H1 (cell line): ENCODE data around the gene UGT1A6. TPM values are rescaled to one million over a fixed set of nuclear protein-coding genes. Genes with fewer than 3 reads are reported as not detected.
A peak's percentile ranks its signal among the peaks of the same experiment; 100 is the strongest.

Experiments used
- CTCF ChIA-PET: fragments of 300-600 bp; sonication (Branson Sonifier 250); formaldehyde crosslinking; loops from one replicate; lab custom pipeline; 2021; ENCODE audit not compliant: partially characterized antibody; lab: Charles Lee
- POLR2A ChIA-PET: fragments of 300-600 bp; sonication (Branson Sonifier 250); formaldehyde crosslinking; loops from one replicate; lab custom pipeline; 2021; ENCODE audit warnings: inconsistent platforms; ENCODE audit not compliant: partially characterized antibody; lab: Charles Lee
- DNase-seq, 2 experiments: peaks; one replicate each; pipeline versions ENCODE4 v3.0.0 to v3.0.0-alpha.2; 2010 to 2022; ENCODE audit warnings: low spot score in 2 of 2, low read depth in 1 of 2, mixed read lengths in 1 of 2
- FAIRE-seq: peaks from 2 replicates; lab custom pipeline; 2011; peaks lifted over from hg19 to GRCh38; lab: Jason Lieb, UNC
- H2AFZ ChIP-seq: 2 replicates; pipeline ENCODE4 v1.8.1; 2012; ENCODE audit warnings: low read length, inconsistent platforms
- H2AK5ac ChIP-seq: 2 replicates; pipeline ENCODE4 v1.6.1; 2013; ENCODE audit warnings: low read depth, low read length
- H2BK120ac ChIP-seq: replicated peaks from 2 replicates; pipeline ENCODE3; 2013; ENCODE audit warnings: low read depth, low read length, inconsistent platforms
- H2BK12ac ChIP-seq: 2 replicates; pipeline ENCODE4 v1.6.1; 2013; ENCODE audit warnings: low read depth, low read length
- H2BK15ac ChIP-seq: 2 replicates; pipeline ENCODE4 v1.6.1; 2013; ENCODE audit warnings: low read length
- H2BK20ac ChIP-seq: 2 replicates; pipeline ENCODE4 v1.6.1; 2013; ENCODE audit warnings: low read length
- H2BK5ac ChIP-seq: 2 replicates; pipeline ENCODE4 v1.6.1; 2013; ENCODE audit warnings: low read depth, low read length
- H3K14ac ChIP-seq: 2 replicates; pipeline ENCODE4 v1.6.1; 2013; ENCODE audit warnings: inconsistent platforms; ENCODE audit not compliant: insufficient read length
- H3K18ac ChIP-seq: 2 replicates; pipeline ENCODE4 v1.6.1; 2013; ENCODE audit warnings: low read length; ENCODE audit errors: extremely low read depth
- H3K23ac ChIP-seq: 2 replicates; pipeline ENCODE4 v1.6.1; 2013; ENCODE audit warnings: inconsistent platforms; ENCODE audit not compliant: insufficient read length
- H3K23me2 ChIP-seq: 2 replicates; pipeline ENCODE4 v1.6.1; 2013; ENCODE audit warnings: low read depth, low read length
- H3K27ac ChIP-seq: 2 replicates; pipeline ENCODE4 v1.6.1; 2011; ENCODE audit warnings: low read depth, low read length, inconsistent platforms
- H3K27me3 ChIP-seq, 4 experiments: replicated peaks in 1 of 4; 1 replicate in 1 of 4; 2 replicates in 3 of 4; pipeline versions ENCODE4 v1.6.1 to v1.8.1; 2011 to 2013; ENCODE audit warnings: low read length in 3 of 4, mild to moderate bottlenecking in 3 of 4, inconsistent platforms in 2 of 4, mixed read lengths in 2 of 4, moderate library complexity in 1 of 4; ENCODE audit not compliant: control insufficient read depth in 3 of 4, insufficient read depth in 3 of 4; ENCODE audit errors: extremely low read depth in 1 of 4
- H3K36me3 ChIP-seq, 4 experiments: 2 replicates each; pipeline versions ENCODE4 v1.6.1 to v1.8.1; 2011 to 2013; ENCODE audit warnings: mild to moderate bottlenecking in 4 of 4, low read length in 3 of 4, moderate library complexity in 2 of 4, control low read depth in 1 of 4, inconsistent platforms in 1 of 4; ENCODE audit not compliant: insufficient read depth in 4 of 4, control insufficient read depth in 2 of 4
- H3K4ac ChIP-seq: replicated peaks from 2 replicates; pipeline ENCODE3; 2013; ENCODE audit warnings: low read length, low read depth, mixed read lengths, inconsistent platforms; ENCODE audit not compliant: insufficient read length
- H3K4me1 ChIP-seq, 4 experiments: replicated peaks in 1 of 4; 1 replicate in 1 of 4; 2 replicates in 3 of 4; pipeline versions ENCODE4 v1.6.1 to v1.8.1; 2011 to 2013; ENCODE audit warnings: low read length in 3 of 4, inconsistent platforms in 2 of 4, mixed read lengths in 1 of 4; ENCODE audit not compliant: insufficient read depth in 4 of 4, control insufficient read depth in 3 of 4
- H3K4me2 ChIP-seq, 2 experiments: 2 replicates each; pipeline versions ENCODE4 v1.6.1 to v1.8.1; 2011 to 2013; ENCODE audit warnings: low read depth in 2 of 2, low read length in 2 of 2, control low read depth in 1 of 2, inconsistent platforms in 1 of 2, mild to moderate bottlenecking in 1 of 2; ENCODE audit not compliant: insufficient read depth in 1 of 2
- H3K4me3 ChIP-seq, 4 experiments: fragments of 200-600, 300-600 bp in 1 of 4; sonication (generic), shearing (Covaris generic), sonication (Bioruptor Twin) in 1 of 4; 2 replicates each; pipeline versions ENCODE4 v1.5.1 to v1.8.1; 2011 to 2016; ENCODE audit warnings: low read length in 4 of 4, low read depth in 3 of 4, control low read depth in 2 of 4, inconsistent platforms in 2 of 4, mild to moderate bottlenecking in 2 of 4, mixed read lengths in 1 of 4, moderate library complexity in 1 of 4; ENCODE audit not compliant: insufficient read depth in 2 of 4; ENCODE audit errors: extremely low read depth in 1 of 4
- H3K56ac ChIP-seq: replicated peaks from 2 replicates; pipeline ENCODE3; 2013; ENCODE audit warnings: low read depth, mild to moderate bottlenecking, mixed read lengths, low read length, inconsistent platforms; ENCODE audit not compliant: insufficient read length
- H3K79me1 ChIP-seq: 2 replicates; pipeline ENCODE4 v1.6.1; 2013; ENCODE audit warnings: low read depth, low read length, control low read depth
- H3K79me2 ChIP-seq, 2 experiments: 2 replicates each; pipeline versions ENCODE4 v1.6.1 to v1.8.1; 2012 to 2013; ENCODE audit warnings: low read length in 2 of 2, mild to moderate bottlenecking in 2 of 2, inconsistent platforms in 1 of 2; ENCODE audit not compliant: insufficient read depth in 2 of 2, control insufficient read depth in 1 of 2
- H3K9ac ChIP-seq, 4 experiments: replicated peaks in 1 of 4; 1 replicate in 1 of 4; 2 replicates in 3 of 4; pipeline versions ENCODE4 v1.6.1 to v1.8.1; 2011 to 2013; ENCODE audit warnings: low read depth in 3 of 4, low read length in 3 of 4, control low read depth in 2 of 4, mild to moderate bottlenecking in 2 of 4, moderate library complexity in 2 of 4, inconsistent platforms in 1 of 4; ENCODE audit errors: extremely low read depth in 1 of 4
- H3K9me3 ChIP-seq, 2 experiments: 2 replicates each; pipeline versions ENCODE4 v1.6.1 to v1.8.1; 2012 to 2013; ENCODE audit warnings: mild to moderate bottlenecking in 2 of 2, moderate library complexity in 2 of 2, control low read depth in 1 of 2, inconsistent platforms in 1 of 2, low read depth in 1 of 2, low read length in 1 of 2, mixed read lengths in 1 of 2; ENCODE audit not compliant: insufficient read depth in 2 of 2
- H4K20me1 ChIP-seq, 2 experiments: replicated peaks in 1 of 2; 2 replicates each; pipeline versions ENCODE3 to v1.8.1; 2011 to 2013; ENCODE audit warnings: inconsistent platforms in 2 of 2, low read length in 2 of 2, mild to moderate bottlenecking in 1 of 2; ENCODE audit not compliant: insufficient read depth in 2 of 2, control insufficient read depth in 1 of 2
- H4K5ac ChIP-seq: 2 replicates; pipeline ENCODE4 v1.6.1; 2013; ENCODE audit warnings: low read length, low read depth, mixed read lengths, inconsistent platforms; ENCODE audit not compliant: insufficient read length
- H4K8ac ChIP-seq: 2 replicates; pipeline ENCODE4 v1.8.0; 2013; ENCODE audit warnings: mild to moderate bottlenecking, moderate library complexity, low read length, inconsistent platforms; ENCODE audit not compliant: insufficient read depth; ENCODE audit errors: extremely low read depth
- H4K91ac ChIP-seq: replicated peaks from 2 replicates; pipeline ENCODE3; 2013; ENCODE audit warnings: low read length, mixed read lengths, inconsistent platforms; ENCODE audit not compliant: insufficient read length
- BRCA1 ChIP-seq: IDR thresholded peaks from 2 replicates; pipeline ENCODE4 v1.6.1; 2012; ENCODE audit warnings: low read depth, low read length, improper control_type of control experiment
- CBX5 ChIP-seq: fragments of 300-800, 300-1000 bp; sonication (generic); IDR thresholded peaks from 2 replicates; pipeline ENCODE4 v1.7.1; 2016; ENCODE audit warnings: antibody characterized with exemption, low read length, low read depth
- CBX8 ChIP-seq: fragments of 300-800, 300-1000 bp; sonication (generic); IDR thresholded peaks from 2 replicates; pipeline ENCODE4 v1.7.1; 2016; ENCODE audit warnings: low read depth, low read length, borderline replicate concordance
- CREB1 ChIP-seq: IDR thresholded peaks from 2 replicates; pipeline ENCODE4 v1.6.1; 2012; ENCODE audit warnings: inconsistent platforms
- GTF2F1 ChIP-seq: IDR thresholded peaks from 2 replicates; pipeline ENCODE4 v1.6.1; 2012; ENCODE audit warnings: low read depth, low read length, improper control_type of control experiment, borderline replicate concordance
- KDM1A ChIP-seq: fragments of 200-600, 300-600 bp; sonication (generic); IDR thresholded peaks from 2 replicates; pipeline ENCODE4 v1.7.1; 2016; ENCODE audit warnings: mild to moderate bottlenecking, low read length, borderline replicate concordance
- NANOG ChIP-seq: IDR thresholded peaks from 2 replicates; pipeline ENCODE4 v1.6.1; 2011; ENCODE audit warnings: low read length, low read depth, mild to moderate bottlenecking, inconsistent platforms; ENCODE audit not compliant: insufficient read depth, poor library complexity, severe bottlenecking
- USF2 ChIP-seq: IDR thresholded peaks from 2 replicates; pipeline ENCODE4 v1.6.1; 2011; ENCODE audit warnings: low read length, improper control_type of control experiment
- WGBS, 2 experiments: shearing (Covaris generic) in 1 of 2; methylation state at CpG; one replicate each; pipeline versions ENCODE4 v1.1.6 to v1.1.7; 2013 to 2015; ENCODE audit warnings: low lambda C conversion rate in 2 of 2, mixed read lengths in 2 of 2, inconsistent platforms in 1 of 2, low coverage in 1 of 2, missing lambda C conversion rate in 1 of 2; ENCODE audit not compliant: insufficient replicate concordance in 2 of 2, insufficient coverage in 1 of 2, insufficient read length in 1 of 2; ENCODE audit errors: extremely low coverage in 1 of 2, missing lambda C conversion rate in 1 of 2; 5-methylcytosine and 5-hydroxymethylcytosine counted together
- polyA plus RNA-seq, 7 experiments: library from polyadenylated mRNA; depleted of rRNA in 3 of 7; stranded (reverse) in 5 of 7; unstranded in 2 of 7; fragments of >200 nt in 5 of 7; fragments of 200-250 nt in 2 of 7; gene quantifications; 1 replicate in 5 of 7; 2 replicates in 1 of 7; 4 replicates in 1 of 7; pipeline versions ENCODE4 v1.2.1 to v1.2.3, GENCODE V29; 2011 to 2013; ENCODE audit warnings: missing spikeins in 2 of 7, mixed read lengths in 2 of 7
- total RNA-seq: library from RNA; stranded (reverse); fragmentation: NEBNext Ultra II Directional; extraction: Animal tissue kit (Norgen Biotek cat#: 25700); gene quantifications from 2 replicates; pipeline ENCODE4 v1.2.1, GENCODE V29; 2021

UGT1A6 gene
- total and polyA plus RNA-seq, 2 of the 8 experiments (the other 6 are each of a cell fraction or from before 2014, with no cell fraction given): not detected

DNA sequence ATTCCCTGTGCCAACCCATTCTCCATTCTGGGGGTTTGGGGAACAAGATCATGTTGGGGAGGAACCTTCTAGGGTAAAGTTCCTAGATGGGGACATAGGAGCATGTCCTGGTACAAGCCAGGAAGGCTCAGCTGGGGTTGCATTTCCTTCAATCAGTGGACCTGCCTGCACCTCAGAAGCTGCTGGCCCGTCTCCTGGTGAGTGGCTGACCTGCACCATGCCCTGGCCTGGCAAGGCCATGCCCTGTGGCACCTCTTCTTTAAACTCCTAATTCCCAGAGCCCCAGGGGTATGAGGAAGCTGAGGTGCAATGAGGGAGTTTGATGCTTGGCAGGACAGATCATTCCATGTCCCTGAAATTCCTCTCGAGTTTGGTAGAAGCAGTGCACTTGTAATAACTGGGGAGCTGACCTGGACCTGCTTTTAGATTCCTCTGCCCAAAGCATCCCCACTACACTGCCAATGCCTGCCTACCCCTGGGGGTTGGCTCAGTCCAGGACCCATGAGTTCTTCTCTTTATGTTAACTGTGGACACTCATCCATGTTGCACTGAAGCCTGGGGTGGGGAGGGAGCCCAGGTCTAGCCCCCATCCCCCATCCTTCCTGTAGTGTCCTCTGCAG is 110.7 kb downstream of the UGT1A6 start:
- H4K20me1 ChIP-seq: no peaks in the 10 kb centered on the region
- no peak overlapping the region for H3K18ac ChIP-seq
- no peak overlapping the region for H4K5ac ChIP-seq
- H4K91ac ChIP-seq: no peak overlapping the region
- no peaks in the 10 kb centered on the region for H3K27me3 ChIP-seq
- H3K23me2 ChIP-seq: no peaks in the 10 kb centered on the region
- no peak overlapping the region for H2BK120ac ChIP-seq
- no peak overlapping the region for H3K14ac ChIP-seq
- no peak overlapping the region for H3K27ac ChIP-seq
- ChIA-PET POLR2A (no interaction called here), CTCF (interaction anchor here (1.3 kb wide), 1 partner anchor 18 kb away, joined by 3 read pairs; no protein-coding TSS in a partner anchor)
- no peak overlapping the region for H2AFZ ChIP-seq
- no peak overlapping the region for H3K4ac ChIP-seq
- no peaks in the 10 kb centered on the region for H3K4me1 ChIP-seq
- H2BK12ac ChIP-seq: no peak overlapping the region
- no peak overlapping the region for H2BK5ac ChIP-seq
- H3K36me3 ChIP-seq: no peaks in the 10 kb centered on the region
- no peak overlapping the region for H2BK15ac ChIP-seq
- 83% methylated on average over 1 of the region's 2 CpGs; no CpG with 5 or more reads in 1 of the 2 experiments for WGBS, 2 experiments
- no peaks in the 10 kb centered on the region for H3K79me1 ChIP-seq
- H3K9ac ChIP-seq: no peak overlapping the region
- H3K4me3 ChIP-seq: no peak overlapping the region
- peaks cover 0 to 4% of the 10 kb centered on the region in 2 experiments; a peak in 3 of 4 replicates for H3K9me3 ChIP-seq
- FAIRE-seq: no peak
- no peak overlapping the region for H3K23ac ChIP-seq
- H4K8ac ChIP-seq: no peak overlapping the region
- no peak overlapping the region for H2BK20ac ChIP-seq
- peak in 1 of 2 experiments; percentile 7 for DNase-seq
- no peak overlapping the region for H3K56ac ChIP-seq
- no peaks in the 10 kb centered on the region for H3K79me2 ChIP-seq
- H2AK5ac ChIP-seq: no peak overlapping the region
- TF ChIP-seq NANOG (no peak), CREB1 (no peak), USF2 (no peak), CBX8 (no peak), GTF2F1 (no peak), BRCA1 (no peak), KDM1A (no peak), CBX5 (no peak)
- H3K4me2 ChIP-seq: no peak overlapping the region
